Neural cell (in vitro differentiated cells): ENCODE data around the gene CEP72.
A peak's percentile ranks its signal among the peaks of the same experiment; 100 is the strongest.

Experiments
- EP300 ChIP-seq: fragments of 450-650 bp; conservative IDR thresholded peaks from 2 replicates; pipeline ENCODE4 v1.6.1; 2014; ENCODE audit warnings: antibody characterized with exemption, mild to moderate bottlenecking, moderate library complexity; ENCODE audit not compliant: poor library complexity, severe bottlenecking
- MXI1 ChIP-seq: fragments of 450-650 bp; conservative IDR thresholded peaks from 2 replicates; pipeline ENCODE4 v1.6.1; 2014; ENCODE audit warnings: antibody characterized with exemption, mild to moderate bottlenecking; ENCODE audit not compliant: poor library complexity, severe bottlenecking
- POLR2AphosphoS5 ChIP-seq: IDR thresholded peaks from 2 replicates; pipeline ENCODE4 v1.6.1; 2012
- RAD21 ChIP-seq: fragments of 450-650 bp; conservative IDR thresholded peaks from 2 replicates; pipeline ENCODE4 v1.6.1; 2014; ENCODE audit warnings: antibody characterized with exemption, mild to moderate bottlenecking, moderate library complexity
- SMC3 ChIP-seq: fragments of 450-650 bp; conservative IDR thresholded peaks from 2 replicates; pipeline ENCODE4 v1.6.1; 2014; ENCODE audit warnings: antibody characterized with exemption, mild to moderate bottlenecking, moderate library complexity; ENCODE audit not compliant: poor library complexity
- TAF1 ChIP-seq: IDR thresholded peaks from 2 replicates; pipeline ENCODE4 v1.6.1; 2012; ENCODE audit warnings: low read depth
- TF ChIP-seq, protein P1 (sequence below): fragments of 450-650 bp; IDR thresholded peaks from 2 replicates; pipeline ENCODE4 v1.5.1; 2014; ENCODE audit warnings: antibody characterized with exemption, mild to moderate bottlenecking, moderate library complexity; ENCODE audit not compliant: poor library complexity, severe bottlenecking
- TF ChIP-seq, protein P2 (sequence below): IDR thresholded peaks from 2 replicates; pipeline ENCODE4 v1.6.1; 2012; ENCODE audit warnings: borderline replicate concordance

DNA sequence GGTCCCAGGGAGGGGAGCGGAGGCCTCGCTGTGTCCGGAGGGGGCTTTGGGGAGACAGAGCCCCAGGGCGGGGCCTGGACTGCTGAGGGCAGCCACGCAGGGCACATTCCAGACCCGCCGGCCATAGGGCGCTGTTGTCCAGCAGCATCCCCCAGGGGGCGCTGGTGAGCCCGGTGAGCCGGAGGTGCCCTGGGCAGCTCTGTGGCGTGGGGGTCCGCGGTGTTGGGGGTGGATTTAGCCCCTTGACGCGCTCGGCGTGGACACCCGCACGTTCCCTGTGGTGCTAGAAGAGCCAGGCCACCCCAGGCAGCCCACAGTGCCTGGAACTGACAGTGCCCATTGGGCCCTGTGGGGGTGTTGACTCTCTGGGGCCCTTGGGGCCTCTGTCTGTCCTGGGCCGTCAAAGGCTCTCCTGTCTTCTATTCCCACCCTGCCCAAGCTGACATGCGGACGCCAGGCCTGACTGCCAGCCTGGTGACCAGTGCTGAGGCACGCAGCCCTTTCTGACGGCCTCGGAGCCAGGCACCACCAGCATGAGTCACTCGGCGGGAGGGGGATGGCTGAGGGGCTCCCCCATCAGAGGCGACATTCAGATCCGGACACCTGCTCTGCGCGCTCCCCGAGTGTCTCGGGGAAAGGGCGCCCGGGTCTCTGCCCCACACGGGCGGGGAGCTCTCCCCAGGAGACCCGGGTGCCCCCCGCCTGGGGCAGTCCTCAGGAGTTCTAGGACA lies 57.1 kb downstream of the CEP72 start:
- TF ChIP-seq, protein P1, sequence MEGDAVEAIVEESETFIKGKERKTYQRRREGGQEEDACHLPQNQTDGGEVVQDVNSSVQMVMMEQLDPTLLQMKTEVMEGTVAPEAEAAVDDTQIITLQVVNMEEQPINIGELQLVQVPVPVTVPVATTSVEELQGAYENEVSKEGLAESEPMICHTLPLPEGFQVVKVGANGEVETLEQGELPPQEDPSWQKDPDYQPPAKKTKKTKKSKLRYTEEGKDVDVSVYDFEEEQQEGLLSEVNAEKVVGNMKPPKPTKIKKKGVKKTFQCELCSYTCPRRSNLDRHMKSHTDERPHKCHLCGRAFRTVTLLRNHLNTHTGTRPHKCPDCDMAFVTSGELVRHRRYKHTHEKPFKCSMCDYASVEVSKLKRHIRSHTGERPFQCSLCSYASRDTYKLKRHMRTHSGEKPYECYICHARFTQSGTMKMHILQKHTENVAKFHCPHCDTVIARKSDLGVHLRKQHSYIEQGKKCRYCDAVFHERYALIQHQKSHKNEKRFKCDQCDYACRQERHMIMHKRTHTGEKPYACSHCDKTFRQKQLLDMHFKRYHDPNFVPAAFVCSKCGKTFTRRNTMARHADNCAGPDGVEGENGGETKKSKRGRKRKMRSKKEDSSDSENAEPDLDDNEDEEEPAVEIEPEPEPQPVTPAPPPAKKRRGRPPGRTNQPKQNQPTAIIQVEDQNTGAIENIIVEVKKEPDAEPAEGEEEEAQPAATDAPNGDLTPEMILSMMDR: peak; percentile 53
- TF ChIP-seq POLR2AphosphoS5: no peak
- TF ChIP-seq TAF1: no peak
- TF ChIP-seq, protein P2, sequence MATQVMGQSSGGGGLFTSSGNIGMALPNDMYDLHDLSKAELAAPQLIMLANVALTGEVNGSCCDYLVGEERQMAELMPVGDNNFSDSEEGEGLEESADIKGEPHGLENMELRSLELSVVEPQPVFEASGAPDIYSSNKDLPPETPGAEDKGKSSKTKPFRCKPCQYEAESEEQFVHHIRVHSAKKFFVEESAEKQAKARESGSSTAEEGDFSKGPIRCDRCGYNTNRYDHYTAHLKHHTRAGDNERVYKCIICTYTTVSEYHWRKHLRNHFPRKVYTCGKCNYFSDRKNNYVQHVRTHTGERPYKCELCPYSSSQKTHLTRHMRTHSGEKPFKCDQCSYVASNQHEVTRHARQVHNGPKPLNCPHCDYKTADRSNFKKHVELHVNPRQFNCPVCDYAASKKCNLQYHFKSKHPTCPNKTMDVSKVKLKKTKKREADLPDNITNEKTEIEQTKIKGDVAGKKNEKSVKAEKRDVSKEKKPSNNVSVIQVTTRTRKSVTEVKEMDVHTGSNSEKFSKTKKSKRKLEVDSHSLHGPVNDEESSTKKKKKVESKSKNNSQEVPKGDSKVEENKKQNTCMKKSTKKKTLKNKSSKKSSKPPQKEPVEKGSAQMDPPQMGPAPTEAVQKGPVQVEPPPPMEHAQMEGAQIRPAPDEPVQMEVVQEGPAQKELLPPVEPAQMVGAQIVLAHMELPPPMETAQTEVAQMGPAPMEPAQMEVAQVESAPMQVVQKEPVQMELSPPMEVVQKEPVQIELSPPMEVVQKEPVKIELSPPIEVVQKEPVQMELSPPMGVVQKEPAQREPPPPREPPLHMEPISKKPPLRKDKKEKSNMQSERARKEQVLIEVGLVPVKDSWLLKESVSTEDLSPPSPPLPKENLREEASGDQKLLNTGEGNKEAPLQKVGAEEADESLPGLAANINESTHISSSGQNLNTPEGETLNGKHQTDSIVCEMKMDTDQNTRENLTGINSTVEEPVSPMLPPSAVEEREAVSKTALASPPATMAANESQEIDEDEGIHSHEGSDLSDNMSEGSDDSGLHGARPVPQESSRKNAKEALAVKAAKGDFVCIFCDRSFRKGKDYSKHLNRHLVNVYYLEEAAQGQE: no peak
- TF ChIP-seq MXI1: no peak
- no peak for TF ChIP-seq EP300
- peak; percentile 33 for TF ChIP-seq SMC3
- no peak for TF ChIP-seq RAD21
